H9 (cell line): ENCODE measurements around the gene CSNK2A2. TPM values are rescaled to one million over a fixed set of nuclear protein-coding genes. Genes with fewer than 3 reads are reported as not detected.

Experiments used
- DNase-seq: peaks from one replicate; pipeline ENCODE4 v3.0.0-alpha.2; 2017
- H2AFZ ChIP-seq: one replicate; pipeline ENCODE4 v1.6.1; 2013; ENCODE audit warnings: mild to moderate bottlenecking, low read length, control low read depth, moderate library complexity
- H2AK5ac ChIP-seq: 2 replicates; pipeline ENCODE4 v1.6.1; 2013; ENCODE audit warnings: low read length, control low read depth, mixed read lengths; ENCODE audit not compliant: insufficient read length
- H2BK120ac ChIP-seq: one replicate; pipeline ENCODE4 v1.6.1; 2013; ENCODE audit warnings: low read depth, mild to moderate bottlenecking, low read length, control low read depth, inconsistent platforms; ENCODE audit not compliant: poor library complexity, severe bottlenecking
- H2BK12ac ChIP-seq: 2 replicates; pipeline ENCODE4 v1.6.1; 2013; ENCODE audit warnings: low read length, control low read depth, mixed read lengths, low read depth; ENCODE audit not compliant: insufficient read length
- H2BK15ac ChIP-seq: 2 replicates; pipeline ENCODE4 v1.6.1; 2013; ENCODE audit warnings: low read depth, low read length, control low read depth
- H2BK20ac ChIP-seq: one replicate; pipeline ENCODE4 v1.6.1; 2013; ENCODE audit warnings: low read depth, mild to moderate bottlenecking, low read length, control low read depth, inconsistent platforms; ENCODE audit not compliant: poor library complexity, severe bottlenecking
- H2BK5ac ChIP-seq: 2 replicates; pipeline ENCODE4 v1.6.1; 2013; ENCODE audit warnings: low read length, control low read depth, mixed read lengths; ENCODE audit not compliant: insufficient read length
- H3K14ac ChIP-seq: 2 replicates; pipeline ENCODE4 v1.6.1; 2013; ENCODE audit warnings: low read length, control low read depth; ENCODE audit not compliant: insufficient read depth
- H3K18ac ChIP-seq: 2 replicates; pipeline ENCODE4 v1.6.1; 2013; ENCODE audit warnings: low read depth, mild to moderate bottlenecking, mixed read lengths, low read length, control low read depth; ENCODE audit not compliant: insufficient read length
- H3K23ac ChIP-seq: 2 replicates; pipeline ENCODE4 v1.6.1; 2013; ENCODE audit warnings: low read length, control low read depth, mixed read lengths, low read depth; ENCODE audit not compliant: insufficient read length
- H3K23me2 ChIP-seq: 2 replicates; pipeline ENCODE4 v1.6.1; 2013; ENCODE audit warnings: low read depth, mild to moderate bottlenecking, mixed read lengths, low read length, control low read depth; ENCODE audit not compliant: insufficient read length, poor library complexity, severe bottlenecking
- H3K27ac ChIP-seq: 2 replicates; pipeline ENCODE4 v1.5.1; 2013; ENCODE audit warnings: low read length, control low read depth, mixed read lengths, low read depth; ENCODE audit not compliant: insufficient read length
- H3K27me3 ChIP-seq: 2 replicates; pipeline ENCODE4 v1.6.1; 2013; ENCODE audit warnings: low read length, control low read depth, inconsistent platforms; ENCODE audit not compliant: insufficient read depth
- H3K4ac ChIP-seq: 2 replicates; pipeline ENCODE4 v1.6.1; 2013; ENCODE audit warnings: low read depth, mild to moderate bottlenecking, control low read depth, inconsistent platforms, low read length, moderate library complexity
- H3K4me1 ChIP-seq: 2 replicates; pipeline ENCODE4 v1.6.1; 2013; ENCODE audit warnings: low read length, control low read depth, inconsistent platforms; ENCODE audit not compliant: insufficient read depth
- H3K4me2 ChIP-seq: 2 replicates; pipeline ENCODE4 v1.6.1; 2013; ENCODE audit warnings: low read length, control low read depth, mixed read lengths; ENCODE audit not compliant: insufficient read length, insufficient read depth
- H3K56ac ChIP-seq: 2 replicates; pipeline ENCODE4 v1.6.1; 2013; ENCODE audit warnings: low read depth, mild to moderate bottlenecking, mixed read lengths, low read length, control low read depth; ENCODE audit not compliant: insufficient read length
- H3K79me1 ChIP-seq: 2 replicates; pipeline ENCODE4 v1.6.1; 2013; ENCODE audit warnings: low read depth, mild to moderate bottlenecking, moderate library complexity, low read length, control low read depth, inconsistent platforms; ENCODE audit not compliant: insufficient read depth, poor library complexity, severe bottlenecking
- H3K79me2 ChIP-seq: 2 replicates; pipeline ENCODE4 v1.6.1; 2013; ENCODE audit warnings: low read length, control low read depth, inconsistent platforms; ENCODE audit not compliant: insufficient read depth
- H3K9ac ChIP-seq: 2 replicates; pipeline ENCODE4 v1.6.1; 2013; ENCODE audit warnings: low read length, control low read depth, mixed read lengths; ENCODE audit not compliant: insufficient read length; ENCODE audit errors: extremely low read depth
- H3K9me3 ChIP-seq: one replicate; pipeline ENCODE4 v1.6.1; 2013; ENCODE audit warnings: low read depth, low read length, inconsistent platforms; ENCODE audit not compliant: control insufficient read depth
- H3T11ph ChIP-seq: one replicate; pipeline ENCODE4 v1.6.1; 2013; ENCODE audit warnings: mild to moderate bottlenecking, low read length, control low read depth, inconsistent platforms
- H4K20me1 ChIP-seq: one replicate; pipeline ENCODE4 v1.6.1; 2013; ENCODE audit not compliant: control insufficient read depth, insufficient read length, insufficient read depth
- H4K5ac ChIP-seq: 2 replicates; pipeline ENCODE4 v1.6.1; 2013; ENCODE audit warnings: low read depth, mild to moderate bottlenecking, mixed read lengths, low read length, control low read depth; ENCODE audit not compliant: insufficient read length
- H4K8ac ChIP-seq: replicated peaks from 2 replicates; pipeline ENCODE4 v1.6.1; 2013; ENCODE audit warnings: low read length, control low read depth, mixed read lengths, low read depth; ENCODE audit not compliant: insufficient read length
- H4K91ac ChIP-seq: 2 replicates; pipeline ENCODE4 v1.6.1; 2013; ENCODE audit warnings: low read depth, mild to moderate bottlenecking, moderate library complexity, mixed read lengths, low read length, control low read depth; ENCODE audit not compliant: insufficient read length
- H3K27ac Mint-ChIP-seq, 3 experiments: 2 replicates in 2 of 3; 3 replicates in 1 of 3; pipeline ENCODE4 v1.8.0; 2020 to 2021; ENCODE audit warnings: mixed read lengths in 3 of 3, mild to moderate bottlenecking in 1 of 3, moderate library complexity in 1 of 3
- H3K27me3 Mint-ChIP-seq: 2 replicates; pipeline ENCODE4 v1.8.0; 2021; ENCODE audit warnings: low read depth, mild to moderate bottlenecking, moderate library complexity, mixed read lengths
- H3K36me3 Mint-ChIP-seq, 3 experiments: 2 replicates in 2 of 3; 3 replicates in 1 of 3; pipeline ENCODE4 v1.8.0; 2020 to 2021; ENCODE audit warnings: low read depth in 3 of 3, mixed read lengths in 3 of 3; ENCODE audit not compliant: insufficient read depth in 1 of 3
- H3K4me1 Mint-ChIP-seq, 2 experiments: 2 replicates each; pipeline ENCODE4 v1.8.0; 2020; ENCODE audit warnings: mixed read lengths in 2 of 2
- H3K4me3 Mint-ChIP-seq, 2 experiments: 2 replicates in 1 of 2; 3 replicates in 1 of 2; pipeline ENCODE4 v1.8.0; 2020 to 2021; ENCODE audit warnings: mild to moderate bottlenecking in 2 of 2, mixed read lengths in 2 of 2, moderate library complexity in 1 of 2
- H3K9me3 Mint-ChIP-seq, 2 experiments: 2 replicates in 1 of 2; 3 replicates in 1 of 2; pipeline ENCODE4 v1.8.0; 2020; ENCODE audit warnings: mild to moderate bottlenecking in 2 of 2, mixed read lengths in 2 of 2, moderate library complexity in 1 of 2
- CTCF ChIP-seq: fragments of 200-600 bp; sonication (generic); conservative IDR thresholded peaks from 3 replicates; pipeline ENCODE4 v1.8.0; 2021; ENCODE audit warnings: antibody characterized with exemption, mild to moderate bottlenecking
- whole genome bisulfite sequencing: extraction: QIAGEN DNeasy Blood & Tissue Kit; methylation state at CpG from one replicate; pipeline ENCODE4 v1.1.7; 2013; ENCODE audit warnings: missing lambda C conversion rate, low lambda C conversion rate, mixed read lengths; ENCODE audit not compliant: insufficient read length; ENCODE audit errors: extremely low coverage; 5-methylcytosine and 5-hydroxymethylcytosine counted together
- total RNA-seq: library from RNA; stranded (reverse); gene quantifications from 2 replicates; pipeline ENCODE4 v1.2.1, GENCODE V29; 2021

The CSNK2A2 gene
- total RNA-seq, 1 experiment from 2014 or later, result 134 TPM

- Histone ChIP-seq H3T11ph (no peak overlapping the region), H3K14ac (no peak overlapping the region), H2BK15ac (no peak overlapping the region), H3K9me3 (no peaks in the 10 kb centered on the region), H4K20me1 (no peaks in the 10 kb centered on the region), H3K56ac (no peak overlapping the region), H2AK5ac (no peak overlapping the region), H3K23me2 (peaks cover 8% of the 10 kb centered on the region), H3K23ac (no peak overlapping the region), H3K79me1 (no peaks in the 10 kb centered on the region), H2BK120ac (no peak overlapping the region), H2AFZ (no peak overlapping the region), H4K8ac (no peak overlapping the region), H3K4ac (no peak overlapping the region), H3K4me2 (peak overlapping the region; percentile 67), H3K9ac (no peak overlapping the region), H3K79me2 (no peaks in the 10 kb centered on the region), H4K5ac (no peak overlapping the region), H3K27me3 (no peaks in the 10 kb centered on the region), H3K18ac (no peak overlapping the region), H3K27ac (no peak overlapping the region), H3K4me1 (no peaks in the 10 kb centered on the region), H2BK20ac (no peak overlapping the region), H2BK12ac (no peak overlapping the region), H2BK5ac (no peak overlapping the region), H4K91ac (no peak overlapping the region)
- DNase-seq, result no peak
- Mint-ChIP-seq H3K4me3 (peak overlapping the region; percentile 88 to 94), H3K27ac (no peak overlapping the region; a peak in 1 of 7 replicates), H3K9me3 (no peaks in the 10 kb centered on the region; a peak in 1 of 5 replicates), H3K36me3 (no peaks in the 10 kb centered on the region), H3K4me1 (peaks cover 22 to 24% of the 10 kb centered on the region in 2 experiments), H3K27me3 (peaks cover 7% of the 10 kb centered on the region)
- no peak for TF ChIP-seq CTCF
- WGBS, result no CpG with 5 or more reads among the region's 3 CpGs
Observed at GRCh38 chr16:58235663-58236062, 37.8 kb upstream of the CSNK2A2 start.
